ENCODE measurements around the gene SLC2A4.
"Not testable (repeated sequence)": the region's sequence is repeated elsewhere in the genome, so short reads cannot be mapped to it uniquely, and the experiment has no call there.

The SLC2A4 gene

DNA sequence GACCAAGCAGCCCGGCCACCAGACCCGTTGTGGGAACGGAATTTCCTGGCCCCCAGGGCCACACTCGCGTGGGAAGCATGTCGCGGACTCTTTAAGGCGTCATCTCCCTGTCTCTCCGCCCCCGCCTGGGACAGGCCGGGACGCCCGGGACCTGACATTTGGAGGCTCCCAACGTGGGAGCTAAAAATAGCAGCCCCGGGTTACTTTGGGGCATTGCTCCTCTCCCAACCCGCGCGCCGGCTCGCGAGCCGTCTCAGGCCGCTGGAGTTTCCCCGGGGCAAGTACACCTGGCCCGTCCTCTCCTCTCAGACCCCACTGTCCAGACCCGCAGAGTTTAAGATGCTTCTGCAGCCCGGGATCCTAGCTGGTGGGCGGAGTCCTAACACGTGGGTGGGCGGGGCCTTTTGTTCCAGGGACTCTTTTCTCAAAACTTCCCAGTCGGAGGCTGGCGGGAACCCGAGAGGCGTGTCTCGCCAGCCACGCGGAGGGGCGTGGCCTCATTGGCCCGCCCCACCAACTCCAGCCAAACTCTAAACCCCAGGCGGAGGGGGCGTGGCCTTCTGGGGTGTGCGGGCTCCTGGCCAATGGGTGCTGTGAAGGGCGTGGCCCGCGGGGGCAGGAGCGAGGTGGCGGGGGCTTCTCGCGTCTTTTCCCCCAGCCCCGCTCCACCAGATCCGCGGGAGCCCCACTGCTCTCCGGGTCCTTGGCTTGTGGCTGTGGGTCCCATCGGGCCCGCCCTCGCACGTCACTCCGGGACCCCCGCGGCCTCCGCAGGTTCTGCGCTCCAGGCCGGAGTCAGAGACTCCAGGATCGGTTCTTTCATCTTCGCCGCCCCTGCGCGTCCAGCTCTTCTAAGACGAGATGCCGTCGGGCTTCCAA lies at the start of gene SLC2A4:
Gene SLC2A4, plus strand, starts transcription at position 645 of the 879 bp plus-strand sequence. Its CDS starts 217 bp downstream, at position 862.
- peak; percentile 94 for DNase-seq

DNA sequence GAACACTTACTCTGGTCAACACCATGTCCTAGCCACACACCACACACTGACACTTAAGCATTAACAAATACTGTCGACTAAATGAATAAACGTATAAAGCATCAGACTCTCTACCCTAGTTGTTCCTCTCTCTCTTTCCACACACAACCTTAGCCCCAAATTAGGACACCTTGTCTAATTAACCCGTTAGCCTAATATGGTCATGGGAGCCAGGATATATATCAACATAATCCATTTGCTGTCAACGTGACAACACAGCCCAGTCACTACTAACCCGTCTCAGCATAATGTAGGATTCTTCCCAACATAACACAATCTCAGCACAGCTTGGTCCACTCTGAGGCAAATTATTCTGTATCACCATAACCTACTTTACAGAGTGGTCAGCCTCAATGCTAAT lies 49.4 kb upstream of the SLC2A4 start:
- no peak for DNase-seq

DNA sequence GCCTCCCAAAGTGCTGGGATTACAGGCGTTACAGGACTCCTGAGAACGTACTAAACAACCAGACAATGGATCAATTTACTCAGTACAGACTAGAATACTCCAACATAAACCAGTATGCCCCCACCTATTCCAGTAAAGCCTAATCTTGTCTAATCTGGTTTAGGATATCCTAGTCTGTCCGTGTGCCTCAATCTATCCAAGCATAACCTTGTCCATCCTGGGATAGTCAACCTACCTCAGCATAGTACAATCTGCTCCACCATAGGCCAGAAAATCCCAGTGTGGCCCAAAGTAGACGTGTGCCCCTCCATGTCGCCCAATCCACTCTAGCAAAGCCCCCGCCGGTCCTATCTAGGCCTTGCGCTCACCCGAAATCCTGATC lies 47.8 kb upstream of the SLC2A4 start:
- no peak for DNase-seq

DNA sequence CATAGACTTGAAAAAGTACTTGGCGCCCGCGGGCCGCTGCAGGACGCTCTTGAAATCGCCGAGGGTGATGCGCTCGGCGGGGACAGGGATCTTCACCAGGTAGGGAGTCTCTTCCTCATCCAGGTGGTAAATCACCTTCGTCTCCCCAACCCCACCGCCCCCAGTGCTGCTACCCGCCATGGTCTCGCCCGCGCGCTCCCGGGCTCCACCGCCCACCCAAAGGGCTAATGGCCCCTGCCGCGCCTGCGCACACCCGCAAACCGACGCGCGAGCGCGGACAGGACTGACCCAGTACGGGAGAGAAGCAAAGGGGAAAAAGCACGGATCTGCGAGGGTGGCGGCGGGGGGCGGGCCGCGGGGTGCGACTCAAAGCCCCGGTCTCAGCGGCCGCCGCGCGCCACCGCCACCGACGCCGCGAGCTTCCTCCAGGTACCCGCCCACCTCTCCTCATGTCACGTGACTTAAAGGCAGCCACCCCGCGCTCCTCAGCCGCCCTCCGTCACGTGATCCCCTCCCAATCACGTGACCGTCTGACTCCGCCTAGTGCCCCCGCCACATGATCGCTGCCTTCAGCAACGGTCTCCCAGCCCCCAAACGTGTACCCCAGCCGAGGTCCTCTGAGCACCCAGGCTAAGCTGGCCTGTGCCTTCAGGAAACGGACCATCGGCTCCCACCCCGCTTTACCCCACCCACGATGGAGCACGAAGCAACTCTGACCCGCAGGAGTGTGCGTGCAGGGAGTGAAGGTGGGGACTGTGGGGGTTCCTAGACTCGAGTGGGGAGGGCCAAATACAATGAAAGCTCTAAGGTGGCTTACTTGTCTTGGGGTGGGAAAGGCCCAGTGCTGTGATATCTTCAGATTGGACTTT lies 47.2 kb upstream of the SLC2A4 start, which contains the start of gene DVL2:
Gene DVL2, minus strand, starts transcription at position 435 of the 869 bp plus-strand sequence. Its CDS starts 255 bp downstream, at position 180.
- peak; percentile 95 for DNase-seq

DNA sequence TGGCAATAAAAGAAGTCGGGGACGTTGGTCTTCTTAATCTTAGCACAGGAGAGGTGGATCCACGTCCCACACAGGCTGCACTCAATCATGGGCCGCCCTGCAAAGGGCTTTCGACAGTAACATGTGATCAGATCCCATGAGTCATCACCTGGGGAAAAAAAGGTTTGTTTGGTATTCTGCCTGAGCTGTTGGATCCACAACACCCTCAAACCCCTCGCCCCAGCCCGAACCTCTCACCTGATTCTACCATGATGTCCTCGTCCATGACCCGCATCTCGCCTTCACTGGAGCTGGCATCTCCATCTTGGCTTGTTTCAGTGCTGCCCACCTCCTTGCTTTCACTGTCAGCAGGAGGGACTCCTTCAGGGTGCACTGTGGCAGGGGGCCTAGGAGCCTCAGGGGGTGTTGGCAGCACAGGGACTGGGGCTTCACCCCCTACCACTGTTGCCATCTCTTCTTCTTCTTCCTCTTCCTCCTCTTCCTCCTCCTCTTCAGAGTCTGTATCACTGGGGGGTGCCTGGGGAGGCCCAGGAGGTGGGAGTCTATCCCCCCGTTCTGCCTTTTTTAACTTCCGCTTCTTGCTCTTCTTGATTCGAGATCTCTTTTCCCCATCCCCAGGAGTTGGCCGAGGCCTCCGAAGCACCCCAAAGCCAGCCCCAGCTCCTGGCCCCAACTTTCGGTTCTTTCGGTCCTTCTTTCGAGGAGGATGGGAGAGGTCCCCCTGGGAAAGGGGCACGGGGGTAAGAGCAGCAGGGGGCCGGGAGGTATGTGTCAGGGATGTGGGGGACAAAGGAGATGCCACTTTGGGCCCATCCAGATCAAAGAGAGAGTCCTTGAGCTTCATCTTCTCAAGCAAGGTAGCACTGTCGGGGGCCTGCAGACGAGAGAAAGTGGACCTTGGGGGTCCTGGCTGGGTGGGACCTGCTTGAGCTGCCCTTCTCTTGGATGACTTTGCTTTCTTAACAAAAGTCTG lies 45.5 kb upstream of the SLC2A4 start:
- DNase-seq: peak; percentile 28

DNA sequence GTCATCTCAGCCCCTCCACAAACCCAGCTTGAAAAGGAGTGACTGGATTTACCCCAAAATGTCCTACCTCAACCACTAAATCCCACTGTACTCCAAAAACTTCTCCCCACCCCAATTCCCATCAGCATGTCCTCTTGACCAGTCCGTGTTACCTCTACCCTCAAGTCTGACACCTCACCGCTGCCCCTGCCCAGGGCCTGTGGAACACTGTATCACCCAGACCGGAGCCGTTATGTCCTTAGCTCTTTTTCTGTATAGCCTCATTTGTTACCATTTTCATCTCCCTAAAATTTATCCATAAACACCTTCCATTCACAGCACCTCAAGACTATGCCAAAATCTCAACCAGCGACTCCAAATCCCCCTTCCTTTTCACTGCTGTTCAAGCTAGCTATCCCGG lies 44.7 kb upstream of the SLC2A4 start:
- no peak for DNase-seq

DNA sequence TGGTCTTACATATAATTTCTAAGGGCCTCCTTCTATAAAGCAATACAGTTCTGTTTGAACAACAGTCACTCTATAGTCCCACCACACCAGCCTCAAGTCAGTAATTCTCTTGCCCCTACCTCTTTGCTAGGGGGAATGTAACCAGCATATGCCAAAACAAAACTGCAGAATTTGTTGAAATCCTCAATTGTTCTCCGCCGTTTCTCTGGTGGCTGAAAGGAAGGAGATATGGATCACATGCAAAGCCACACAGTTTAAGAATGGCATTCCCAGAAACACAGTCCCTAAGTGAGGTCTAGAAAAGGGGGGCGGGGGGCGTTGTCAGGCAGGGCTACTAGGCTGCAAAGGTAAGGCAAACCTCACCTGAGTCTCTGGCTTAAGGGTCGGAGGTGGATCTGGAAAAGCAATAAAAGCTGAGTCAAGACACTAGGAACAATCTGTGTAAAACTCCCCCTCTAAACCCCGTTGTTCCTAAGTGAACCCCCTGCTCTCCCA lies 44.2 kb upstream of the SLC2A4 start:
- no peak for DNase-seq

DNA sequence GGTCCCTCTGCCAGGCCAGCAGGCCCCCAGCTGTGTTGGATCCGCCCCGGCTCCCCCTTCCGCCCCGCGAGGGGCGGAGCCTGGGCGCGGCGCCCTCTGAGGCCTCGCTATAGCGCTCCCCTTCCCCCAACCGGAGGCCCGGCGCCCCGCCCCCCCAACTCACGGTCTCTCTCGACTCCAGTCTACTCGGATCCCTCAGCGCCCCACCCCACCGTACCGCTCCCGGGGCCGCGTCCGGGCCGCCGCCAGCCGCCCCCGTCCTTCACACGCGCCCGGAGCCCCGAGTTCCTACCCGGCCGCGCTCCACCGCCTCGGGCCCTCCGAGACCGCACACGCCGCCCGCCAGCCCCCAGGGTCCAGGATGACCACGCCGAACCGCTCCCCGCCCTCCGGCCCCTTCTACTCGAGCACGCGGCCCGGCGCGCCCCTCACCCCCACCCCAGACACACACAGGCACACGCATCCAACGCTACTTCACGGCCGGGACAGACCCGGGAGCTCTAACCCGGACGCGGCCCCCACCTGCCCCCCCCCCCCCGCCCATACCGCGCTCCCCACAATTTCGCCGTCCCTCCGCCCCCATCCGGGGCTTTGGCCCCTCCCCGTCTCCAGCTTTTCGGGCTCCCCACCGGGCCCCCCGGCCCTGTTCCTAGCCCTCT lies 43.6 kb upstream of the SLC2A4 start:
- peak; percentile 79 for DNase-seq

DNA sequence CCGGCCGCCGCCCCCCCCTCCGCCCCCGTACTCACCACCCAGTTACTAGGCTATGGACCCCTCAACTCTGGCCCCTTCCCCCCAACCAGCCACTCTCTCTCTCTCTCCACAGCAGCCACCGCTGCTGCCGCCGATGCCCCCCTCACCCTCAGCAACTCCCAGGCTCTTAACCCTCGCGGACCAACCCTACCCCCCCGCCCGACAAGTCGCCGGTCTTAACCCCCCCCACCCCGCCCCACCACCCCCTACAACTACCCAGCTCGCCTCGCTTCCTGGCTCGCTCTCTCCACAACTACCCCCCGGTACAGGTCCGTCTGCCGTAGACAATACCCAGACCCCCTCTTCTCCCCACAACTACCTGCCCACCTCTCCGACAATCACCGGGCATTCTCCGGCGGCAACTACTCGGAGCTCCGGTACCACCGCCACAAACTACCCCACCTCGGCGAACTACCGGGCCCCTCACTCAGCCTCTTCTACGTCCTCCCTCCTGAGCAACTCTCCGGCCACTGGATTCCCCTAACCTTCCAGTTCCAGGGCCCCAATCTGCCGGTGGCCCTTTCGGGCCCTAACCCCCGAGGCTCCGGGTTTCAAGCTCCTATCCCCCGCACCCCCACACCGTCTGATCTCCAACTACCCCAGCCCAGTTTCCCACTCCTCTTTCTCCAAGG lies 43.0 kb upstream of the SLC2A4 start:
- peak; percentile 50 for DNase-seq

DNA sequence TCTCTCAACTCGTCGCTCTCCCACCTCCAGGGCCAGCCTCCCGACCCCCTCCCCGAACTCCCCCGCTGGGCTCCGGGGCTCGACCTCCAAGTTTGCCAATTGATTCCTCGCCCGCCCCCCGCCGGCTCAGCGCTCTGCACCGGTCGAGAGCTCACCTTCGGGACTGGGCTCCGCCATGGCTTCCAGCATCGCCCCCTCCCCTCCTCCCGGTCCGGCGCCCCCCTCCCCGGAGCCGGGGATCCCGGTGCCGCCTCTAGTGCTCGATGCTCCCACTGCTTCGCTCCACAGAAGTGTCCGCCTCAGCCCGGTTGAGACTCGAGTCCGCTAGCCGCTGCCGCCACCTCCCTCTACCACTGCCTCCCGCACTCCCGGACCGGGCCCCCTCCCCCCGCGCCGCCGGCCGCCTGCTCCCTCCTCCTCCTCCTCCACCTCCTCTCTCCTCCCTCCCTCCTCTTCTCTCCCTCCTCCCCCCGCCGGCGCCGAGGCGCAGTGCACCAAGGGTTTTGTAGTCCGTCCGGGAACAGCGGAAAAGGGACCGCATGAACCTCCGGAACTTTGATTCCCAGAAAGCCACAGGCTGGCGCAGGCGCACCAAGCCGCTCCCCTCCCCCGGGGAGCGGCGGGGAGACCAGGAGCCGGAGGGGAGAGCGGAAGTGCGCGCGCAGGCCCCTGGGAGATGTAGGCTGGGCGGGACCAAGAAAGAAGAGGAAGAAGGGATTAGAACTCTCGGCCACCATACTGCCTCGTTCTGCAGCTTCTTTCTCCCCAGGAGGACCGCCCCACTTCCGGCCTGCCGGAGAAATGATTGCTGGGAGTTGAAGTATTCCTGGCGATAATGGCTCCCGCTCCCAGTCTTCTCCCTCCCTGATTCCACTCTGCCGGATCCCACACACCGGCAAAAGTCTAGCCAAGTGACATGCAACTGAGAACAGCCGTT lies 42.2 kb upstream of the SLC2A4 start, which contains the start of gene PHF23:
Gene PHF23, minus strand, starts transcription at position 367 of the 937 bp plus-strand sequence. Its CDS starts 178 bp downstream, at position 189.
- DNase-seq: peak; percentile 100

DNA sequence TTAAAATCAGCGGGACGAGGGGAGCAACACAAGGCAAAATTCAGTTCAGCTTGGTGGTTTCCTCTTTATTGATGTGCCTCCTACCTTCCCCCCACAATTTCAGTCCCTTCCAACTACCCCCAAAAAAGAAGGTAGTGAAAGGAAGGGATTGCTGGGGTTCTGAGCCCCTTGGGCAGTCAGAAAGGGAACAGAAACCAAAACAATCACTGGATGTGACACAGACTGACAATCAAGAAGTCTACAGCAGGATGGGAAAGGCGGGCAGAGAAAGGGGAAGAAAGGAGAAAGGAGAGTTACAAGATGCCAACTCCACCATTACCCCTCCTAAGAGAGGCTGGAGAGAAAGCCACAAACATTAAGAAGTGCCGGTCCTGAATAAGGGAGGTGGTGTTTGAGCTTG lies 41.1 kb upstream of the SLC2A4 start:
- DNase-seq: no peak

DNA sequence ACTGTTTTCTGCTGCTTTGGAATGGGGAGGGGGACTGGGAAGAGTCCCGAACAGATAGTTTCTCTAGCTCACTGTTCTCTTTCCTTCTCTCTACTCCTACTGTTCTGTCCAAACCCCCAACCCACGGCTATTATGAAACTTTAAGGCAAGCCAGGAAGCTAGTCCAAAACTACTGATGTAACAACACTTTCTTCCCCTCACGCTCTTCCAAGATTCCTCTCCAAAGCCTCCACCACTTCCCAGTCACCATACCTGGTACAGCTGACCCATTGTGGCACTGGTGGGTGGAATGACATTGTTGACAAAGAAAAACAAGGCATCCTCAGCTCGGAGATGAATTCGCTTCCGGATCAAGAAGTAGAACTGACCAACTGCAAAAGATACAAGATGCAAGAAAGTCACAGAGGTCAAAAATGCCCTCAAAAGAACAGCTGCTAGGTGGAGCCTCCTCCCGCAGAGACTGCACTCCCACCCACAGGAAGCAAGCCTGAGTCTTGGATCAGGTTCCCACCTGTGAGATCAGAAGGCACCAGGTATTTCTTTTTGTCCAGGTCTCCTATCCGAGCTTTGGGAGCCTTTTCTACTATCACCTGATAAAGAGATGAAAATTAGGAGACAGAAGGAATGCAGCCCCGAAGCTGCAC lies 40.3 kb upstream of the SLC2A4 start:
- no peak for DNase-seq

DNA sequence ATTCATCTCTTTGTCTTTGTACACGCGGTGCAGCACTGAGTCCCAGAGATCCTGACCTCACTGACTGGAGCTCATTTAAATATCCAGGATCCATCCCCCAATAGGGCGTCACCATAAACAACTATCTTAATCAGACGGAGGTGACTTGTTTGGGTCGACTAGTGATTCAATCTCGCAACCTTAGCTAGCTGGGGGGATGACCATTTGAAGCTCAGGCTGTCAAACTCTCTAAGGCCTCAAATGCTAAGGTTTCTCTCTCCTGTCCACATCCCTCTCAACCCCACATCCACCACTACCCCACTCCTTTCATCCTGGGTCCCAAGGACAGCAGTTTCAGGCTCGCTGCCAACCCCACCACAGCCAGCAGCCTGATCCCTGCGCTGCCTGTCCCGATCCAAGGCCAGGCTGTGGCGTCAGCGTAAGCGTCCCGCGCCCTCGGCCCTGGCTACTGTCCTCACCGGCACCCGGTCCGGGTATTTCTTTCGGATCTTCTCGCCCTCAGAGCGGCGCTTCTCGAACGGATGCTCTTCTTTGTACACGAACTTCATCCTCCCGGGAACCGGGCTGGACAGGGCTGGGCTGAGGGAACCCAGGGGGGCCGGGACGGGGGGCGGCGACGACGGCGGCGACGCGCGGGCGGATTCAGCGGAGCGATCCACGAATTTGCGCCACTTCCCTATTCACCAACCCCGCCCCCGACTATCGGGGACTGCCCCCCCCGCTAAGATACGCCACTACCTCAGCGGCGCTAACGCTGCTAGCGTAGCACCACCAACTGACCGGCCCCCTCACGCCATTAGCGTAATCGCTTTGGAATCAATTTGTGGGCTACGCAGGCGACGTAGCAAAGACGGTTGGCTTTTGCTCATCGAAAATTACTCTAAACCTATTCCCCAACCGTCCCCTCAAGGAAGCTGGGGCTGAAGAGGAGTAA lies 39.5 kb upstream of the SLC2A4 start, which contains the start of gene GABARAP:
Gene GABARAP, minus strand, starts transcription at position 667 of the 934 bp plus-strand sequence. Its CDS starts 119 bp downstream, at position 548.
- peak; percentile 93 for DNase-seq

DNA sequence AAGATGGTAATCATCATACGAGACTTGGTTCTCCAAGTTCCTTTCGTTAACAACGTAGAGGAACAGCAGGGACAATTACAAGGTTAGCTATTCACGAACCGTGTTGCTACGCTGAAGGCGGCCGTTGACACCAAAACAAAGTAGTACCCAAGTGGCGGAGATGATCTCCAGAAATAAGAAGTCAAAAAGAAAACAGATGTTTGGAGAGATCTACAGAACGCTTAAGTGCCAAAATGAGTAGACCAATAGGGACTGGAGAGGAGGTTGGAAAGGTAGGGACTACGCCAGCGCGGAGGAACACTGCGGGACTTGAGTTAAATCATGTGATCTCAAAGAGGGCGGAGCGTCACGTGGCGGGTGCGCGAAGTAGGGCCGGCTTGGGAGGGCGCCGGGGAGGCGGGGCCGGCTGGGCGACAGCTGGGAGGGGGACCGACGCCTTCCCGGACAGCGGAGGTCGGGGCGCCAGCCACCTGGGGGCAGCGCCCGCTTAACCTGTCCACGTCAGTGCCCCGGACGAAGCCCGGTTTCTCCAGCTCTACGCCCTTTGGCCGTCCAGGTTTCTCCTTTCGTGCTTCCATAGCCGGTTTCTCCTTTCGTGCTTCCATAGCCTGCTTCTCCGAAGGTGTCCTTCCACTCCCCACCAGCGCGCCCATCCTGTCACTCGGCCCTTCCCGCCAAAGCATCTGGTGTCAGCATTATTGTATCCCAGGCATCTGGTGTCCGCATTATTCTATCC lies 38.6 kb upstream of the SLC2A4 start:
- peak; percentile 97 for DNase-seq

DNA sequence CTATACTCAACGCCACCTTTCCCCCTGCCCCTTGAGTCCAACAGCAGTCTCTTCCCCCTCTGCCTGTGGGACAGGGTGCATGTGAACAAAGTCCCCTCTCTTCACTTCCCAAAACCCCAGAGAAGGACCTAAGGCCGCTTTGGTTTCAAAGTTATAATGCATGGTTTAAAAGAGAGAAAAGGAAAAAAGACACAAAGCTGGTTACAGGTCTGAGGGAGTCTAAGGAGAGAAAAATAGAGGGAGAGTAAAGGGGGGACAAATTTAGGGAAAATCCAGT lies 38.1 kb upstream of the SLC2A4 start:
- DNase-seq: no peak

DNA sequence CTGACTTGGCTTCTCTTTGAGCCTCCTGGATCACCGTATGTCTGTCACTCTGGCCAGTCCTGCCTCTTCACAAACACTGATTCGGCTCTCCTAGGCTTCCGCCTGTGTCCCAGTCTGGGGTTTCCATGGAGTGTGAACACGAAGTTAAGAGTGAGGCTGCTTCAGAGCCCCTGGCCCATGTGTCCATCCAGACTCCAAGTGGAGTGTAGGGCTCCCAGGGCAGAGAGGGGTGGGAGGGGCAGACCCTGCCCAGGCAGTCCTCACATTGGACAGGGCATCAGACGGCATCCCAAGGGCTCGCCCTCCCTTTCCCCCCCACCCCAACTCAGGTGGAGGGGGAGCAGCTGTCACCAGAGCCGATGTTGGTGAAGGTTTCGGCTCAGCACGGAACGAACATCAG lies 37.7 kb upstream of the SLC2A4 start:
- DNase-seq: not testable (repeated sequence)

DNA sequence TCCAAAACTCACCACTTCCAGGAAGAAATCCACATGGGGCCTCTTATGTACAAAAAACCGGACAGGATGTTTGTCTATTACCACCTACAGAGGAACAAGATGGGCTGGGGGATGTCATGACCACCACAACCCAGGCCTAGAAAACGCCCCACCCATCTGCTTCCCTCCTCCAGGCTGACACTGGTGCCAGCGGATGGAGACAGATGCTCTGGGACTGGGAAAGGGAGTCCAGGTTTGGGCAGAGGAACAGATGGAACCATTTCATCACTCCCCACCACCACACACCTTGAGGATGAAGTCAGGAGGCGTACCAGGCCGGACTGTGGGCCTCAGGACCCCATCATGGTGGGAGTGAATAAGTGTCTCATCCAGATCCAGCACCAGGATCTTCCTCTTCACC lies 34.7 kb upstream of the SLC2A4 start:
- DNase-seq: no peak
